ENCODE results near the gene DIP2A.
"Not testable (repeated sequence)": the region's sequence is repeated elsewhere in the genome, so short reads cannot be mapped to it uniquely, and the experiment has no call there.

Gene DIP2A

DNA sequence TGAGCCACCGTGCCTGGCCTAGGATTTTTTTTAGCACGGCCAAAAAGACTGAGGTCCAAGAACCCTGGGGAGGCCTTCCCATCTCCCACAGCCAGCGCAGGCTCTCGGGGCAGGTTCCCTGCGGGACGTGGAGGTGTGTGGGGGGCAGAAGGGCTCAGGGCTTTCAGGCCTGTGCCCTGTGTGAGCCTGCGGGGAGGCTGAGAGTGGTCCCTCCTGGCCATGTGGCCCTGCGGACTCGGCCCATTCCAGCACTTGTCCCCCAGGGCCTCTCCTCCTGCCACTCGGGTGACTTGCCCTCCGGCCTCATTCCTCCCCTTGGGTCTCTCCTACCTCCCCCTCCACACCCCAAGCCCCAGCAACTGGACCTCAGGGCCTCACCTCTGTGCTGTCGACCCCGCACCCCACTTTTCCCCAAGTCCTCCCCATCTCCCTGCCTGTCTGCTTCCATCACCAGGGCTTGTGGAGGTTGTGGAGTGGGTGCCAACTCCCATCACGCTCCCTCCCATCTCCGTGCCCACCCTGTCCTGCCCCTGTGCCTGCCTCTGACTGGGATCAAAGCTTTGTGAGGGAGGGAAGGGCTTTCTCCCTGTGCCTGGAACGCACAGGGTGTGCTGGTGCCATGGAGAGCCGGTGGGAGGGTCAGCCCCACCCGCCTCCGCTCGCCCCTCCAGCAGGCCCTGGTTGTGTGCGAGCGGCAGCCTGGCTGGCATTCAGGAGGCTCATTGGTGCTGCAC is 32.2 kb upstream of the DIP2A start:
- no peak for DNase-seq (ENCODE audit: low read depth)

DNA sequence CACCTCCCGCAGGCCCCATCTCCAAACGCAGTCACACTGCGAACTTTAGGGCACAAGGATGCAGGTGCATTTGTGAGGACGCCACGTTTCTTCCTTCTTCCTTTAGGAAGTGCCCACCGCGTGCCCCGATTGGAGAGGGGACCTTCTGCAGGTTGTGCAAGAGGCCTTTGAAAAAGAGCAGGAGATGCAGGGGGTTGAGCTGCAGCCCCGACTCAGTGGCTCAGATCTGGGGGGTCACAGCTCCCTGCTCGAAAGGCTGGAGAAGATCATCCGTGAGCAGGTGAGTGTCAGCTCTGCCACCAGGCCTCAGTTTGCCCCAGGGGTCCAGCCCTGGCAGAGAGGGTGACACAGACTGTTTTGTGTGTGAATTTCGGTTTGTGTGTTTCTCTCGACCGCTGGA is 31.2 kb upstream of the DIP2A start:
- no peak for DNase-seq (ENCODE audit: low read depth)

DNA sequence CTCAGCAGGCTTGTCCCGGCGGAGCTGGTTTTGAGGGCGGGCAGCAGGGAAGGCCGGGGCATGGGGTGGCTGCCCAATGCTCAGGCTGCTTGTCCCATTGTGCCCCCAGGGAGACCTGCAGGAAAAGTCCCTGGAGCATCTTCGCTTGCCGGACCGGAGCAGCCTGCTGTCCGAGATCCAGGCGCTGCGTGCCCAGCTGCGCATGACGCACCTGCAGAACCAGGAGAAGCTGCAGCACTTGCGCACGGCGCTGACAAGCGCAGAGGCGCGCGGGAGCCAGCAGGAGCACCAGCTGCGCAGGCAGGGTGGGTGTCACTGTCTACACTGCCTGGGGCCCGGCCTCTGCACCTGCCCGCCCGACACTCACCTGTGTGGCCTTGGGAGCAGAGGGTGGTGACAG is 30.4 kb upstream of the DIP2A start:
- DNase-seq (ENCODE audit: low read depth) = no peak

DNA sequence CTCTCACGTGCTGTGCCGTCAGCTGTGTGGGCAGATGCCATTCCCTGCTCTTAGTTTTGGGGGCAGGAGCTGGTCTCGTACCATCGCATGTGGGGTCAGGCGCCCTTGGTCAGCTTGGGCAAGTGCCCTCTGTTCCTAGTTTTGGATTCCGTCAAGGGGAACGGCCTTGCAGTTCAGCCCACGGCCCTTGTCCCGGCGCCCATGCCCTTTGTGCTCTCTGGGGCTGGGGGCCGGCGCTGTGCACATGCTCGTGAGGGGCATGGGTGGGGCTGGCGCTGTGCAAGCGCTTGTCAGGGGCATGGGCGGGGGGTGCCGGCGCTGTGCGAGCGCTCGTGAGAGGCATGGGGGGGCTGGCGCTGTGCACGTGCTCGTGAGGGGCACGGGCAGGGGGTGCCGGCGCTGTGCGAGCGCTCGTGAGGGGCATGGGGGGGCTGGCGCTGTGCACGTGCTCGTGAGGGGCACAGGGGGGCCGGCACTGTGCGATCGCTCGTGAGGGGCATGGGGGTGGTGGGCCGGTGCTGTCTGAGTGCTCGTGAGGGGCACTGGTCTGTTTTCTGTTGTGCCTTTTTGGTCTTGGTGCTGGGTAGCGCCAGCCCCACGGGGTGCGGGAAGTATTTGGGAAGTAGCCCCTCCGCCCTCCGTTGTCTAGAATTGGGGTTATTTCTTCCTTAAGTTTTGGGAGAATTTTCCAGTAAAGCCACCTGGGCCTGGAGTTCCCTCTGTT is 29.5 kb upstream of the DIP2A start:
- DNase-seq (ENCODE audit: low read depth) = no peak

DNA sequence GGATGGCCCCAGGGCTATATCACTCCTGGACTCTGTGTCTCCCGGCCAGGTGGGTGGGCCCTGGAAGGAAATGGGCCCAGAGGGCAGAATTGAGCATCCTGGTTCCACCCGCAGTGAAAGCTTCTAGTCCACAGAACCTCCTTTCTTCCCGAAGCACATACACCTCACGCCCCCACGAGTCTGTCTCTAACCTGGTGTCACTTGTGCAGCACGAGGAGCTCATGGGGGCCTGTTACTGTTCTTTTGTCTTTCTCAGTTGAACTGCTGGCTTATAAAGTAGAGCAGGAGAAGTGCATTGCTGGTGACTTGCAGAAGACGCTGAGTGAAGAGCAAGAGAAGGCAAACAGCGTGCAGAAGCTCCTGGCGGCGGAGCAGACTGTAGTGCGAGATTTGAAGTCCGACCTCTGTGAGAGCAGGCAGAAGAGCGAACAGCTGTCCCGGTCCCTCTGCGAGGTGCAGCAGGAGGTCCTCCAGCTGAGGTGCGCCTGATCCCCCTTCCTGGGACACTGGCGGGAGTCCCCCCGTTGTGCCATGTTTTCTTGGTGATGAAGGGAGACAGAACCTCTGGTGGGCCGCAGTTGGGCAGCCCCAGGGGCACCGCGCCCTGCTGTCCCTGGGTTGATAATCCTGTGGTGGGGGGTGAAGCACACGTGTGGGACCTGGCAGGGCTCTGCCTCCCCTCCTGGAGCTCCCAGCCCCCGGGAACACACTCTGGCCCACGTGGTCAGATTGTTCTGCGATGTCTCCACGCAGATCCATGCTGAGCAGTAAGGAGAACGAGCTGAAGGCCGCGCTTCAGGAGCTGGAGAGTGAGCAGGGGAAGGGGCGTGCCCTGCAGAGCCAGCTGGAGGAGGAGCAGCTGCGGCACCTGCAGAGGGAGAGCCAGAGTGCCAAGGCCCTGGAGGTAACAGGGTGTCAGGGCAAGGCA is 28.7 kb upstream of the DIP2A start:
- DNase-seq (ENCODE audit: low read depth) = no peak

DNA sequence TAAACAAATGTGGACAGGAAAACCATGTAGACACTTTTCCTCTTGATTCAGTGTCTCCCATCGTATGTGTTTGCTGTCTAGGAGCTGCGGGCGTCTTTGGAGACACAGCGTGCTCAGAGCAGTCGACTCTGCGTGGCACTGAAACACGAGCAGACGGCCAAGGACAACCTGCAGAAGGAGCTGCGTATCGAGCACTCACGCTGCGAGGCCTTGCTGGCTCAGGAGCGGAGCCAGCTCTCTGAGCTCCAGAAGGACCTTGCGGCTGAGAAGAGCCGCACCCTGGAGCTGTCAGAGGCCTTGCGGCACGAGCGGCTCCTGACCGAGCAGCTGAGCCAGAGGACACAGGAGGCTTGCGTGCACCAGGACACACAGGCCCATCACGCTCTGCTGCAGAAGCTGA is 27.2 kb upstream of the DIP2A start:
- DNase-seq (ENCODE audit: low read depth) = no peak

DNA sequence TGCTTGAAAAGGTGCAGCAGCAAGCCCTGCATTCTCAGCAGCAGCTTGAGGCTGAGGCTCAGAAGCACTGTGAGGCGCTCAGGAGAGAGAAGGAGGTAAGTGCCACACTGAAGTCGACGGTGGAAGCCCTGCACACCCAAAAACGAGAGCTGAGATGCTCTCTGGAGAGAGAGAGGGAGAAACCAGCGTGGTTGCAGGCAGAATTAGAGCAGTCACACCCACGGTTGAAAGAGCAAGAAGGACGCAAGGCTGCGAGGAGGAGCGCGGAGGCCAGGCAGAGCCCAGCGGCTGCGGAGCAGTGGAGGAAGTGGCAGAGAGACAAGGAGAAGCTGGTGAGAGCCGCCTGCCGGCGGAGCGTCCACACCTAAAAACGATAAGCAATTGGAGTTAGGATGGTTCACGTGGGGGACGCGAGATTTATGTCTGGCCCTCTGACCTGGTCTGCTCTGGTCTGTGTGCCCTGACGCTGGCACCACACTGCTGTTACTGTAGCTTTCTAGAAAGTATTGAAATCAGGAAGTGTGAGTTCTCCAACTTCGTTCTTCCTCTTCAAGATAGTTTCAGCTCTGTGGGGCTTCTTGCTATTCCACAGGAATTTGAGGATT is 26.7 kb upstream of the DIP2A start:
- DNase-seq (ENCODE audit: low read depth) = no peak

DNA sequence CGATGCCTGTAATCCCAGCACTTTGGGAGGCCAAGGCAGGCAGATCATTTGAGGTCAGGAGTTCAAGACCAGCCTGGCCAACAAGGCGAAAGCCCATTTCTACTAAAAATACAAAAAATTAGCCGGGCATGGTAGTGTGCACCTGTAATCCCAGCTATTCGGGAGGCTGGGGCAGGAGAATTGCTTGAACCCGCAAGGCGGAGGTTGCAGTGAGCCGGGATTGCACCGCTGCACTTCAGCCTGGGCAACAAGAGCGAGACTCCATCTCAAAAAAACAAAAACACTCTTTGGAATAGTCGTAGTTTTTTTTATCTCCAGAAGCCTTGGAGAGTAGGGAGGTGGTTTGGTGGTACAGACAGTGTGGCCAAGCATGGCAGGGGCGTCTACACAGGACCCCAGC is 25.6 kb upstream of the DIP2A start:
- DNase-seq (ENCODE audit: low read depth) = not testable (repeated sequence)

DNA sequence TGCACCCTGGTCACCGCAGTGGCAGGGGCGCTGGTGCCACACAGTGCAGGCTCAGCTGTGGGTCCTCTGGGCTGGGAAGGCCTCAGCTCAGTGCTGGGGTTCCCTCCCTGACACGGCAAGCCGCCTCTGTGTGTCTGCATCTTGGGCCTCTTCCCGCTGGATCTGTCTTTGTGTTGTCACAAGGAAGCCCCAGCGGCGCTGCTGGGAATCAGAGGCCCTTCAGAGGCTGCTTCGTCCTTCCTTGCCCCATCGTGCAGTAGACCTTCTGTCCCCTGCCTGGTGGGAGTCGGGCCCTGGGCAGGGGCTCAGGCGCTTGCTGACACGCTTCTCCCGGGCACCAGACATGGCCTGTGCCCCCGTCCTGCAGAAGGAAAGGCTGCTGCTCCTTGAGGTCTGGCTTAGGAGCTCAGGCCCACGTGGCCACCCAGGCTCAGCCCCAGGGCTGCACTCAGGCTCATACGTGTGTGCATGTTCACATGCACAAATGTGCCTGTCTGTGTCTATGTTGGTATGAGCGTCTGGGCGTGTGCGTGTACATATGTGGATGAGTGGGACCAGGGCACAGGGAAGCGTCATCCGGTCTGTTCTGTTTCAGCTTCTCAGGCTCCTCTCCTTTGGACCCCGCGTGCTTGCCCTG is 24.3 kb upstream of the DIP2A start:
- no peak for DNase-seq (ENCODE audit: low read depth)

DNA sequence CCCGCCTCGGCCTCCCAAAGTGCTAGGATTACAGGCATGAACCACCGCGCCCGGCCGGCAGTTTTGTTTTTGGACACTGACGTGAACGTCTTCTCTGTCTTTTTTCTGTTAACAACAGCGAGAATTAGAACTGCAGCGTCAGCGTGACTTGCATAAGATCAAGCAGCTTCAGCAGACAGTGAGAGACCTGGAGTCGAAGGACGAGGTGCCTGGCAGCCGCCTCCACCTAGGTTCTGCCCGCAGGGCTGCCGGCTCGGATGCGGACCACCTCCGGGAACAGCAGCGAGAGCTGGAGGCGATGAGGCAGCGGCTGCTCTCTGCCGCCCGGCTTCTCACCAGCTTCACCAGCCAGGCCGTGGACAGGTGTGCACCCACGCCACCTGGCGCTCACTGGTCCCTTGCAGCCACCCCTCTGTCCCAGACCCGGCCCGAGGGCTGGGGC is 22.9 kb upstream of the DIP2A start:
- DNase-seq (ENCODE audit: low read depth) = no peak

DNA sequence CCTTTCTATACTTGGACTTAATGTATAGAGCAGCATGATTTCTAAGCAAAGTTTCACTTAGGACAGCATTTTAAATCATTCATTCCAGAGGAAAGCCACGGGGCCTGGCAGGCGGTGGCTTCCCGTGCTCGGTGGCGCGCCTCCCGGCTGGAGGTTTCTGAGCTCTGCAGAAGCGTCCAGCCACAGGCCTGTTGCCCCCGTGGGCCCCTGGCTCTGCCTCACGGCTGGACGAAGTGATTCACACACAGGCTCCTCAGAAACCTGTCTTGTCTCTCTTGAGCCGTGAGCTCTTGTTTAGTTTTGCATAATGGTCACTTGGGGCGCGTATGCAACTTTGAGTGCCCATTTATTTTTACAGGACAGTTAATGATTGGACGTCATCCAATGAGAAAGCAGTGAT is 22.1 kb upstream of the DIP2A start:
- DNase-seq (ENCODE audit: low read depth) = no peak

DNA sequence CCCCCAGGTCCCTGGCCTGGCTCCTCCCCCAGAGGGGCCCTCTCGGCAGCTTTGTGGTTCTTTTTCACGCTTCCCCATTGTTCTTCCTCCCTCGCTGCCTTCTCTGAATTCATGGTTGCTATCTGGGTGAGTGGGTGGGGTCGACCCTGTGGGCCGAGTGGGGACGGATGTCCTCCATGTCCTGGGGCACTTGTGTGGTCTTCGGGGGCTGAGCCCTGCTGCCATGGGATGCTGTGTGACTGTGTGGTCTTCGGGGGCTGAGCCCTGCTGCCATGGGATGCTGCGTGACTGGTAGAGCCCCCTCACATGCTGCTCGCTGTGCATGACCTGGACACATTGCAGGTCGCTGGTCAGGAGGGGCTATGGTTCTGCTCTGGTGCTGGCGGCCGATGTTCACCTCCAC is 21.6 kb upstream of the DIP2A start:
- DNase-seq (ENCODE audit: low read depth) = no peak

DNA sequence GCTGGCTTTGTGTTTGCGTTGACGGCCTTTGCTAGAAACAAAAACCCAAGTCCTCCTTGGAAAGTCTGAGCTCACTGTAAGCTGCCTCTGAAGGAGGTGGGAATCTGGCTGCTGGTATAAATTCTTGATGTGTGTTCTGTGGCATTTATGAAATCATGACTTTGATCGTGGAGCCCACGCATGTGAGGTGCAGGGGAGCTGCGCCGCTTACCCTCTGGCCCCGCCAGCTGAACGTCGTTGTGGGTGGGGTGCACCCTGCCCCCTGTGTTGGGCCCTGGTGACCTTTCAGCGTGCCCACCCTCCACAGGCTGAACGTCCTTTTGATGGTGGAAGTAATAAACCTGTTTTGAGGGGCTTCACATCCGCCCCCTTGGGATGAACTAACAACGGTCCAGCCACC is 21.2 kb upstream of the DIP2A start:
- no peak for DNase-seq (ENCODE audit: low read depth)

DNA sequence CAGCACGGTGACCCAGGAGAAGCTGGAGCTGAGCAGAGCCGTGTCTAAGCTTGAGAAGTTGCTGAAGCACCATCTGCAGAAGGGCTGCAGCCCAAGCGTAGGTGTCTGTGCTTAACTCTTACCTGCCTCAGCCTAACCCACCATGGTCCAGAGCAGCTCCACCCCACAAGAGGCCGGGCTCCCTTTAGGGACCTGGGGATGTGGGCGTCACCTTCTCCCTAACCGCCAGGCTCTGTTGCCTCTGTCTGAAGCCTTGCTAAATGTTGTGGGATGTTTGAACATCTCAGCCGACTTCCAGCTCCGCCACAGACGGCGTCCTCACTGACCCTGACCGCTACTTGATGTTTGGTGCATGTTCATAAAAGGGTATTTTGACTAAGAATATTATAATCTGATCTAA is 20.4 kb upstream of the DIP2A start:
- DNase-seq (ENCODE audit: low read depth) = no peak

DNA sequence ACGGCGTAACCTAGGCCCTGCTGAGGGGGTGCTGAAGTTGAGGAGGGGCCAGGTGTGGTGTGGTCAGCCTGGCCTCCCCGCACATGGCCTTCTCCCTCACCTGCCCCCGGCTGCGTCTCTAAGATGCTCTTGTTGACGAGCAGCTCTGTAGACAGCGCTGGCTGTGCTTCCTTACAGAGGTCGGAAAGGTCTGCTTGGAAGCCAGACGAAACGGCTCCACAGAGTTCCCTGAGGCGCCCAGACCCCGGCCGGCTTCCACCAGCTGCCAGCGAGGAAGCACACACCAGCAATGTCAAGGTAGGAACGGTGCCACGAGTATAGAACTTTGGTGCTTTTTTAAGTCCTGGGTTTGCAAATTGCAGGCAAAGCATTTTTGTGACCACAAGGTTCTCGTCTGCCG is 18.8 kb upstream of the DIP2A start:
- DNase-seq (ENCODE audit: low read depth) = no peak

DNA sequence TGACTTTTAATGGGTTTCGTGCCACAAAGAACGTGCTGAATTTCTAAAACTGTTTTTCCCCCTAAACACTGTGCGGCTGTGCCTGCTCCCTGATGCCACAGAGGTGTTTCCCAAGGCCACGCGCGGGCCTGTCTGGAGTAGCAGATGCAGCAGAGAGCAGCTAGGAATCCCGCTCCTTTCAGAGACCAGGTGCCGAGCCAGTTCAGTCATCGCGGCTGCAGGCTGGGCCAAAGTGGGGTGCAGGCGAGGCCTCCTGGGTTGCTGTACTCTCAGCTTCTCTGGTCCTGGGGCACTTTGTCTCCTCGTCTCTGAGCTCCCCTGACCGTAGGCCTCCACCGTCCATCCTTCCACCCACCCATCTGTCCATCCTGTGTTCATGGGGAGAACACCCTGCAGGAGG is 17.4 kb upstream of the DIP2A start:
- DNase-seq (ENCODE audit: low read depth) = no peak

DNA sequence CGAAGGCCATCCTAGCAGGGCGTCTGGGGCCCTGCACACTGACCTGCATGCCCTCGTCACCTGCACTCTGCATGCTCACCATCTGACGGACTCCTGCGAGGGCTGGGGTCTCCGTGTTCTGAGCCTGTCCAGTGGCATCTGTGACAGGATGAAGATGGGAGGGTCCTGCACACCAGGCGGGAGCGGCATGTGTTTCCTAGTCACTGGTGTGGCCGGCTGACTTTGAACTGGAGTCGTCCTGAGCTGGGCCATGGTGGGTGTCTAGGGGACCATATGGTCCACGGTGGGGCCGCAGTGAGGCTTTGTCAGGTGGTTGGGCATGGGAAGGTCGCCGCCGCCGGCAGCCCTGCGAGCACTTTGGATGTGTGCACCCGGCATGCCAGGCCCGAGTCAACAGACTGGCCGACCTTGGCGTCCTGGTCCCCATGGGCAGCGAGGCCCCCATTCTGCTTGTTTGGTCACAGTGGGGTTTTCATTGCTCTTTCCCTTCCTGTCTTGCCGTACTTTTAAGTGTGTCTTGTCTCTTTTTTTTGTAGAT is 16.7 kb upstream of the DIP2A start:
- DNase-seq (ENCODE audit: low read depth) = no peak

DNA sequence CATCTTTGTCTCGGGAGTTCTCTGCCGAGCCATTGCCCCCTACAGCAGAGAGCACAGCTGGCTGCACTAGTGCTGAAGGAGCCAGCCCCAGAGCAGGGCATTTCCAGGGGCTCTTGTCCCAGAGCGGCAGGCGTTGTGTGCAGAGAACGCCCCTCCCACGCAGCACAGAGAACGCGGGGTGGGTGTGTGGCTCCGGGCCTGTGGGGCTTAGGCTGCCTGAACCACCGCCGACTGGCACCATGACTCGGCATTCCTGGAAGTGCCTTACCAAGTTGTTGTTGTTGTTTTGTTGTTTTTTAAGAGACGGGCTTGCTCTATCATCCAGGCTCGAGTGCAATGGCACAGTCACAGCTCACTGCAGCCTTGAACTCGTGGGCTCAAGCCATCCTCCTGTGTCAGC is 15.8 kb upstream of the DIP2A start:
- DNase-seq (ENCODE audit: low read depth) = no peak

DNA sequence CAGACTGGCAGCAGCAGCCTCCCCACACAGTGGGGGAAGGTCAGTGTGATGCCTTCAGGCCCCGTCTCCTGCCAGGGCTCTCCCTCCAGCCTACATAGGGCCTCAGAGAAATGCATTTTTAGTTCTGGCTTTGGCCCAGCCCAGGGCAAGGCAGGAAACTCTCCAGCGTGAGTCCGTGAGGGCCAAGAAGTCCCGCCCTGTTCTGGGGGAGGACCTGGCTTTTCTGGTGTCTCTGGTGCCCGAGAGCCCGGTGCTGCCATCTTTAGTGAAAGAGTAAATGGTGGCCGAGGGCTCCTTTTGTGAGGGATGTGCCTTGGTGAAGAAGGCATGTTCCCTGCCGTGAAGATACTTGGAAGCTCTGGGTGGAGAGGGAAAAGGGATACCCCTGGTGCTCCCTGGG is 14.8 kb upstream of the DIP2A start:
- DNase-seq (ENCODE audit: low read depth) = no peak

DNA sequence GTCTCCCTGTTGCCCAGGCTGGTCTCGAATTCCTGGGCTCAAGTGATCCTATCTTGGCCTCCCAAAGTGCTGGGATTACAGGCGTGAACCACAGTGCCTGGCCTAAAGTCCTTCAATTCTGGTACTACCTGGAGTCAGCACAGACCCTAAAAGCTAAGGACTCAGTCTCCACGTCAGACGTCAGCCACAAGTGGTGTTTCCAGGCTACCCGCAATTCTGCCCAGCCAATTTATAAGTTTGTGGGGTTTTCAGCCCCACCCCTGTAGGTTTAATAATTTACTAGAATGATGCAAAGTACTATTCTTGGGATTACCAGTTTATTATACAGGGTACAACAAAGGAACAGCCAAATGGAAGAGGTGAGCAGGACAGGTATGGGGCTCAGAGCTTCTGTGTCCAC is 10.6 kb upstream of the DIP2A start:
- no peak for DNase-seq (ENCODE audit: low read depth)

DNA sequence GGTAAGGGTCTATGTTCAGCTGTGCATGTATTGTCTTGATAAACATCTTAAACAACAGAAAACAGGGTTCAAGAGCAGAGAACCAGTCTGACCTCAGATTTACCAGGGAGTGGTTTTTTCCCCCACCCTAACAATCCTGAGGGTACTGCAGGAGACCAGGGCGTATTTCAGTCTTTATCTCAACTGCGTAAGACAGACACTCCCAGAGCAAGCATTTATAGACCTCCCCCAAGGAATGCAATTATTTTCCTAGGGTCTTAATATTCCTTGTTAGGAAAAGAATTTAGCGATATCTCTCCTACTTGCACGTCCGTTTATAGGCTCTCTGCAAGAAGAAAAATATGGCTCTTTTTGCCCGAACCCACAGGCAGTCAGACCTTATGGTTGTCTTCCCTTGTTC is 9.8 kb upstream of the DIP2A start:
- not testable (repeated sequence) for DNase-seq (ENCODE audit: low read depth)

DNA sequence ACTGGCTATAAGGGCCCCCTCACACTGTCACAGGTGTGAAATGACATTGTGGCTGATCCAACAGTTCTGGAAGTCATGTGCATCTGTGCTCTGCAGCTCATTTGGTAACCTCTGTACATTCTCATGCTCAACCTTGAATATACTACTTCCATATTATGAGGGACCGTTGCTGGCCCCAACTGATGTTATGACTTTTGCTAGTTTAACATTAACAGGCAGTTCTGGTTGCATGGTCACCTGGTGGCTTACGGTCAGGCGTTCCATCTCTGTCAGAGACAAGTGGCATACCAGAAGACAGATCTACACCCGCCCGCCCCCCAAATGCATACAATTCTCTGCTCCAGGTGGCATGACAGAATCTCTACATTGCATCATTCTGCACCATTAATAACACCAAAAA is 6.0 kb upstream of the DIP2A start:
- no peak for DNase-seq (ENCODE audit: low read depth)
